Subcutaneous adipose tissue (tissue), 4 donors: ENCODE results near the gene PDE4B. TPM values are rescaled to one million over a fixed set of nuclear protein-coding genes. Genes with fewer than 3 reads are reported as not detected.

ENCODE experiments used
- total RNA-seq, 4 donors: library from RNA; depleted of rRNA; stranded (reverse); fragments of >200 nt; gene quantifications; one replicate each; pipeline ENCODE4 v1.1.0, GENCODE V29; 2016
- TF ChIP-seq, protein P1 (sequence below): fragments of 450-650 bp; IDR thresholded peaks from one replicate; pipeline ENCODE4 v1.5.1; 2016; ENCODE audit warnings: low read depth, mild to moderate bottlenecking, control low read depth, antibody characterized with exemption, moderate library complexity

The PDE4B gene
- total RNA-seq, 4 donors from 2014 or later, result 8.5 to 31.8 (median 15.5) TPM

DNA sequence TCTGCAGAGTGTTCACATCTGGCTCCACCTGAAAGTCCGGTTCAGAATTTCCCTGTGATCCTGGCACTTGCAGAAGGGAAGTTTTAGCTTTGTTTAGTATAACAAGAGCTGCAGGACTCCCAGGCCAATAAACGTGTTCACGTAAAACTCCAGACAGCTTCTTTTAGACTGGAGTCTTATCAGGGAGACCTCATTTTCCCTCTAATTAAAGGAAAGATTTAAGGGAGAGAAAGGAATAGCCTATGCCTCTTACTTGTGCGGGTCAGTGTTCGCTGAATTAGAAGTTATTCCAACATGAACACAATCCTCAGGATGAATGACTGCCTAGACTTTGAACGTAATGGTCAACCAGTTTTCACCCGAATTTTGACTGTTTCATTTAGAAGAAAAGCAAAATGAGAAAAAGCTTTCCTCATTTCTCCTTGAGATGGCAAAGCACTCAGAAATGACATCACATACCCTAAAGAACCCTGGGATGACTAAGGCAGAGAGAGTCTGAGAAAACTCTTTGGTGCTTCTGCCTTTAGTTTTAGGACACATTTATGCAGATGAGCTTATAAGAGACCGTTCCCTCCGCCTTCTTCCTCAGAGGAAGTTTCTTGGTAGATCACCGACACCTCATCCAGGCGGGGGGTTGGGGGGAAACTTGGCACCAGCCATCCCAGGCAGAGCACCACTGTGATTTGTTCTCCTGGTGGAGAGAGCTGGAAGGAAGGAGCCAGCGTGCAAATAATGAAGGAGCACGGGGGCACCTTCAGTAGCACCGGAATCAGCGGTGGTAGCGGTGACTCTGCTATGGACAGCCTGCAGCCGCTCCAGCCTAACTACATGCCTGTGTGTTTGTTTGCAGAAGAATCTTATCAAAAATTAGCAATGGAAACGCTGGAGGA is 539.2 kb downstream of the PDE4B start:
- TF ChIP-seq, protein P1, sequence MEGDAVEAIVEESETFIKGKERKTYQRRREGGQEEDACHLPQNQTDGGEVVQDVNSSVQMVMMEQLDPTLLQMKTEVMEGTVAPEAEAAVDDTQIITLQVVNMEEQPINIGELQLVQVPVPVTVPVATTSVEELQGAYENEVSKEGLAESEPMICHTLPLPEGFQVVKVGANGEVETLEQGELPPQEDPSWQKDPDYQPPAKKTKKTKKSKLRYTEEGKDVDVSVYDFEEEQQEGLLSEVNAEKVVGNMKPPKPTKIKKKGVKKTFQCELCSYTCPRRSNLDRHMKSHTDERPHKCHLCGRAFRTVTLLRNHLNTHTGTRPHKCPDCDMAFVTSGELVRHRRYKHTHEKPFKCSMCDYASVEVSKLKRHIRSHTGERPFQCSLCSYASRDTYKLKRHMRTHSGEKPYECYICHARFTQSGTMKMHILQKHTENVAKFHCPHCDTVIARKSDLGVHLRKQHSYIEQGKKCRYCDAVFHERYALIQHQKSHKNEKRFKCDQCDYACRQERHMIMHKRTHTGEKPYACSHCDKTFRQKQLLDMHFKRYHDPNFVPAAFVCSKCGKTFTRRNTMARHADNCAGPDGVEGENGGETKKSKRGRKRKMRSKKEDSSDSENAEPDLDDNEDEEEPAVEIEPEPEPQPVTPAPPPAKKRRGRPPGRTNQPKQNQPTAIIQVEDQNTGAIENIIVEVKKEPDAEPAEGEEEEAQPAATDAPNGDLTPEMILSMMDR, result no peak

GRCh38 chr1:66332548-66332901 is 539.8 kb downstream of the PDE4B start:
- TF ChIP-seq, protein P1, result no peak

DNA sequence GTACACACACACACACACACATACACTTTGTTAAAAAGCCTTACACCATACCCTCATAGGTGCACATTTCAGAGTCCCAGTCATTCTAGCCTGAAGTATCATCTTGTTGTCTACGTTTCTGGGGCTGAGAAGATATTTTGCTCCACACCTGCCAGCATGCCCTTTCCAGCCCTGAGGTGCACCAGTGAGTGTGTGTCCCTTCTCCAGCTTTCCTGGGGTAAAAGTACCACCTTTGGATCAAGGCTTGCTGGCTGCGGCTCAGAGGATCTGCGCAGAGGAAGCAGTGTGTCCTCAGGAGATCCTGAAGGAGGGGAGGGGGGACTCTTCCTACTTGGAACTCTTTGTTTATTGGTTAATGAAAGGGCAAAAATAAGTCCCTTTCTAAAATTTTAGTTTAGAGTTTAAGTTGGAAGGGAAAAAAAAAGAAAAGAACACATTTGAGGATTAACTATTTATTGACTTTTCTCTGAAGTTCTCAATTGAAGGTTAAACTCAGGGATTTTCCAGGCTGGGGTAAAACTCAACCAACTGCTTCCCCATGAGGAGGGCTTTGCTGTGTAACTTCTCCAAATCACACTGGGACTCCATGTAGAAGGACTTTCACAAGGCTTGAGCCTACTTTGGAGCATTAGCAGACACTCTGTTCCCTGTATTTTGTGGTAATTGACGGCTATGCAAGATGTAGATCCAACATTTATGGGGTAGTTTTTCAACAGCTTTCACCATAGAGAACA is 540.9 kb downstream of the PDE4B start:
- TF ChIP-seq, protein P1, result no peak

DNA sequence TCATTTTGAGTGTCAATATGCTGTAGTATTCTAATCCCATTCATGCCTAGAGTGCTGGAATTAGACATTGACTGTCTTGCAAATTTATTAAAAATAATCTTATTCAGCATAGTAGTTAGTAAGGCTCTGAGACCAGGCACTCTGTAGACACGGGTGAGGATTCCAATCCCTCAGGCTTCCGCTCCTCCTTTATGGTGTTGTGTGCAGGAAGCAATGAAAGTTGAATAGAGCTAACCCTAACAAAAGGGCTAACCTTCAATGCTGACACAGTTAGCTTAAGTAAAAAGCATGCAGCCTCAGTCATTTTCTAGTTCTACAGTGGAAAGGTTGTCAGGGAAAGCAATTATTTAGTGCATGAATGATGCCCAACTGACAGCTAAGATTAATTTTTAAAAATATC is 541.6 kb downstream of the PDE4B start:
- TF ChIP-seq, protein P1, result no peak

DNA sequence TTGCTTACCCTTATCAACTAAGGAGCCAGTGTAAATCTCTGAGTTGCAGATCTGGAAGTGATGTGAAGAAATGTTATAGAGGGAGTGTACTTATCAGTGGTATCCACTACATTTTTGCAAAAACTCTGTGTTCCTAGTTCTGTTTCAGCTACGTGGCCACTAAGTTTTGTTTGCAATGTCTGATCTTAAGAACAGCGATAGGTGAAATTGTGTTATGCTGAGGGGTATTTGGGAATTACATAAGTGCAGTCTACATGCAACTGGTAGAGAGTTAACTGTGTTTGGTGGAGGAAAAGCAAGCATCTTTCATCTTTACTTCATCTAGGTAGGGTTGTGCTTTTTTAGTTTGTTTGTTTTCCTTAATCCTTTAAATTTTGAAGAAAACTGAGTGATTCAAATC is 542.4 kb downstream of the PDE4B start:
- TF ChIP-seq, protein P1, result no peak

GRCh38 chr1:66335859-66336640 is 543.4 kb downstream of the PDE4B start:
- TF ChIP-seq, protein P1, result no peak

DNA sequence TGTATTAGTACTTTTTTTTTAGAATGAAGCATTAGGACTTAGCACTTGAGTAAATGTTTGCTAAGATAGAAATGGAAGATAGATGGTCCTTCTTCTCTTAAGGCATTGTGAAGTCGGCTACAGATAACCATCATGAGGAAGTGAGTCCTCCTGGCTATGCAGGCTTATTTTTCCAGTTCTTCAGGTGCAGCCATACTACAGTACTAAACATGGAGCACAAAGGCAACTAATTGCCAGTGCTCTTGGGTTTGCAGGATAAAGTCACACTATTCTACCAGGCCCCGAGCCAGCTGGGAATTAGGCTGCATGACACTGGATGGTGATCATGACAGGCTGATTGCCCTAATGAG is 543.9 kb downstream of the PDE4B start:
- TF ChIP-seq, protein P1, result no peak
